SU-DHL-6 (cell line): Measurements from ENCODE around the gene ABHD15.

ENCODE experiments used
- EZH2phosphoT487 ChIP-seq: fragments of 200-600 bp; sonication (generic), shearing (Covaris generic); conservative IDR thresholded peaks from 2 replicates; pipeline ENCODE4 v1.6.1; 2018; ENCODE audit warnings: mild to moderate bottlenecking, antibody characterized with exemption, low read length, moderate library complexity, mixed read lengths
- TF ChIP-seq, protein P1 (sequence below): fragments of 200-600 bp; sonication (generic); IDR thresholded peaks from one replicate; pipeline ENCODE4 v1.5.1; 2017; ENCODE audit warnings: antibody characterized with exemption, mild to moderate bottlenecking, low read length, moderate library complexity; ENCODE audit not compliant: insufficient read depth, poor library complexity, severe bottlenecking

- no peak for TF ChIP-seq EZH2phosphoT487
- TF ChIP-seq, protein P1, sequence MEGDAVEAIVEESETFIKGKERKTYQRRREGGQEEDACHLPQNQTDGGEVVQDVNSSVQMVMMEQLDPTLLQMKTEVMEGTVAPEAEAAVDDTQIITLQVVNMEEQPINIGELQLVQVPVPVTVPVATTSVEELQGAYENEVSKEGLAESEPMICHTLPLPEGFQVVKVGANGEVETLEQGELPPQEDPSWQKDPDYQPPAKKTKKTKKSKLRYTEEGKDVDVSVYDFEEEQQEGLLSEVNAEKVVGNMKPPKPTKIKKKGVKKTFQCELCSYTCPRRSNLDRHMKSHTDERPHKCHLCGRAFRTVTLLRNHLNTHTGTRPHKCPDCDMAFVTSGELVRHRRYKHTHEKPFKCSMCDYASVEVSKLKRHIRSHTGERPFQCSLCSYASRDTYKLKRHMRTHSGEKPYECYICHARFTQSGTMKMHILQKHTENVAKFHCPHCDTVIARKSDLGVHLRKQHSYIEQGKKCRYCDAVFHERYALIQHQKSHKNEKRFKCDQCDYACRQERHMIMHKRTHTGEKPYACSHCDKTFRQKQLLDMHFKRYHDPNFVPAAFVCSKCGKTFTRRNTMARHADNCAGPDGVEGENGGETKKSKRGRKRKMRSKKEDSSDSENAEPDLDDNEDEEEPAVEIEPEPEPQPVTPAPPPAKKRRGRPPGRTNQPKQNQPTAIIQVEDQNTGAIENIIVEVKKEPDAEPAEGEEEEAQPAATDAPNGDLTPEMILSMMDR = no peak
Observed at GRCh38 chr17:29584452-29585079, 17.7 kb upstream of the ABHD15 start.
